Renal cortex interstitium (tissue), 15 donors: ENCODE measurements around the gene SNX8. TPM values are rescaled to one million over a fixed set of nuclear protein-coding genes. Genes with fewer than 3 reads are reported as not detected.

Experiments
- DNase-seq, 11 donors: peaks; one replicate each; pipeline ENCODE4 v3.0.0-alpha.2; 2013; ENCODE audit warnings: low read depth in 9 of 11, low spot score in 4 of 11; ENCODE audit errors: extremely low read depth in 1 of 11
- long read RNA-seq, 16 experiments: transcript quantifications; one replicate each; lab custom pipeline, GENCODE V29; 2026
- polyA plus RNA-seq, 3 donors: library from polyadenylated mRNA; unstranded; fragments of 120-200 nt; gene quantifications; one replicate each; pipeline ENCODE4 v1.2.1, GENCODE V29; 2013; ENCODE audit not compliant: insufficient read length in 3 of 3

Gene SNX8, protein sequence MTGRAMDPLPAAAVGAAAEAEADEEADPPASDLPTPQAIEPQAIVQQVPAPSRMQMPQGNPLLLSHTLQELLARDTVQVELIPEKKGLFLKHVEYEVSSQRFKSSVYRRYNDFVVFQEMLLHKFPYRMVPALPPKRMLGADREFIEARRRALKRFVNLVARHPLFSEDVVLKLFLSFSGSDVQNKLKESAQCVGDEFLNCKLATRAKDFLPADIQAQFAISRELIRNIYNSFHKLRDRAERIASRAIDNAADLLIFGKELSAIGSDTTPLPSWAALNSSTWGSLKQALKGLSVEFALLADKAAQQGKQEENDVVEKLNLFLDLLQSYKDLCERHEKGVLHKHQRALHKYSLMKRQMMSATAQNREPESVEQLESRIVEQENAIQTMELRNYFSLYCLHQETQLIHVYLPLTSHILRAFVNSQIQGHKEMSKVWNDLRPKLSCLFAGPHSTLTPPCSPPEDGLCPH
- polyA plus RNA-seq = 10 to 100 TPM; 34.7 to 40.9 (median 37.3) TPM
- long read RNA-seq, donor 1, full-length matches to known transcripts = 2 of 14 reads
- long read RNA-seq, donor 1, partial matches to known transcripts = 0 of 14 reads
- long read RNA-seq, donor 1, other reads (novel, unspliced or antisense) = 12 of 14 reads
- long read RNA-seq, donor 2, full-length matches to known transcripts = 1 of 53 reads
- long read RNA-seq, donor 2, partial matches to known transcripts = 37 of 53 reads
- long read RNA-seq, donor 2, other reads (novel, unspliced or antisense) = 15 of 53 reads
- long read RNA-seq, donor 3, full-length matches to known transcripts = 8 of 8 reads
- long read RNA-seq, donor 3, partial matches to known transcripts = 0 of 8 reads
- long read RNA-seq, donor 3, other reads (novel, unspliced or antisense) = 0 of 8 reads
- long read RNA-seq, donor 4, full-length matches to known transcripts = 5 of 38 reads
- long read RNA-seq, donor 4, partial matches to known transcripts = 16 of 38 reads
- long read RNA-seq, donor 4, other reads (novel, unspliced or antisense) = 17 of 38 reads
- long read RNA-seq, donor 5 = 0 reads
- long read RNA-seq, donor 6, full-length matches to known transcripts = 6 of 47 reads
- long read RNA-seq, donor 6, partial matches to known transcripts = 33 of 47 reads
- long read RNA-seq, donor 6, other reads (novel, unspliced or antisense) = 8 of 47 reads
- long read RNA-seq, donor 7, full-length matches to known transcripts = 8 of 8 reads
- long read RNA-seq, donor 7, partial matches to known transcripts = 0 of 8 reads
- long read RNA-seq, donor 7, other reads (novel, unspliced or antisense) = 0 of 8 reads
- long read RNA-seq, donor 8 = 0 reads
- long read RNA-seq, donor 9, full-length matches to known transcripts = 5 of 5 reads
- long read RNA-seq, donor 9, partial matches to known transcripts = 0 of 5 reads
- long read RNA-seq, donor 9, other reads (novel, unspliced or antisense) = 0 of 5 reads
- long read RNA-seq, donor 10, full-length matches to known transcripts = 3 of 3 reads
- long read RNA-seq, donor 10, partial matches to known transcripts = 0 of 3 reads
- long read RNA-seq, donor 10, other reads (novel, unspliced or antisense) = 0 of 3 reads
- long read RNA-seq, donor 11, full-length matches to known transcripts = 5 of 25 reads
- long read RNA-seq, donor 11, partial matches to known transcripts = 0 of 25 reads
- long read RNA-seq, donor 11, other reads (novel, unspliced or antisense) = 20 of 25 reads
- long read RNA-seq, donor 12, full-length matches to known transcripts = 4 of 18 reads
- long read RNA-seq, donor 12, partial matches to known transcripts = 14 of 18 reads
- long read RNA-seq, donor 12, other reads (novel, unspliced or antisense) = 0 of 18 reads
- long read RNA-seq, donor 13 = 0 reads
- long read RNA-seq, donor 14, full-length matches to known transcripts = 7 of 7 reads
- long read RNA-seq, donor 14, partial matches to known transcripts = 0 of 7 reads
- long read RNA-seq, donor 14, other reads (novel, unspliced or antisense) = 0 of 7 reads
- long read RNA-seq, donor 15, full-length matches to known transcripts = 5 of 5 reads
- long read RNA-seq, donor 15, partial matches to known transcripts = 0 of 5 reads
- long read RNA-seq, donor 15, other reads (novel, unspliced or antisense) = 0 of 5 reads
- long read RNA-seq, donor 16, full-length matches to known transcripts = 9 of 133 reads
- long read RNA-seq, donor 16, partial matches to known transcripts = 94 of 133 reads
- long read RNA-seq, donor 16, other reads (novel, unspliced or antisense) = 30 of 133 reads

DNA sequence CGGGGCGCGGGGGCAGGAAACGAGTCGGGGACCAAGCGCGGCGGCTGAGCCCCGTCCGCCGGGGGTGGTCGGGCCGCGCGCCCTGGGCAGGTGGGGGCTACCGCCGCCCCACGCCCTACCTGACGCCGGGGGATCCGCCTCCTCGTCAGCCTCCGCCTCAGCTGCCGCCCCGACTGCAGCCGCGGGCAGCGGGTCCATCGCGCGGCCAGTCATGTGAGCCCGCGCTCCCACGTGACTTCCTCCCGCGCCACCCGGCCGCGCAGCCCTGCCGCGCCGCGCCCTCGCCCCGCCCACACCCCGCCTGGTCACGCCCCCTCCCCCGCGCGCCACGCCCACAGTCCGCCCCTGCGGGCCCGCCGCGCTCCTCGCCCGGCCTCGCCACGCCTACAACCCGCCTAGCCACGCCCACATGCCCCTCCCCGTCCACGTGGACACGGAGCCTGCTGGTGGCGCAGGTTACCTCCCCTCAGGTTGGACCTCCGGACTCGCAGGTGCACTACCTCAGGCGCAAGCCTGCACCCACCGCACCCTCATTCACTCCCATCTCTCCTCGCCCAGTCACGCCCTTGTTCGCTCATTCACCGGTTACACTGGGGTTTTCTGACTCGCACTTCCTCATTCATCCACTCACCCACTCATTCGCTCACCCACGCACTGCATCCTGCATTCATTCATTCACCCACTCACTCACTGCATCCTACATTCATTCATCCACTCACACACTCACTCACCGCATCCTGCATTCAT, at the start of gene SNX8:
TSS of gene SNX8 (minus strand) at position 233 of the 747 bp plus-strand sequence. CDS start at position 213, 20 bp downstream.
- DNase-seq = peak; percentile 47 to 80 (median 72)

DNA sequence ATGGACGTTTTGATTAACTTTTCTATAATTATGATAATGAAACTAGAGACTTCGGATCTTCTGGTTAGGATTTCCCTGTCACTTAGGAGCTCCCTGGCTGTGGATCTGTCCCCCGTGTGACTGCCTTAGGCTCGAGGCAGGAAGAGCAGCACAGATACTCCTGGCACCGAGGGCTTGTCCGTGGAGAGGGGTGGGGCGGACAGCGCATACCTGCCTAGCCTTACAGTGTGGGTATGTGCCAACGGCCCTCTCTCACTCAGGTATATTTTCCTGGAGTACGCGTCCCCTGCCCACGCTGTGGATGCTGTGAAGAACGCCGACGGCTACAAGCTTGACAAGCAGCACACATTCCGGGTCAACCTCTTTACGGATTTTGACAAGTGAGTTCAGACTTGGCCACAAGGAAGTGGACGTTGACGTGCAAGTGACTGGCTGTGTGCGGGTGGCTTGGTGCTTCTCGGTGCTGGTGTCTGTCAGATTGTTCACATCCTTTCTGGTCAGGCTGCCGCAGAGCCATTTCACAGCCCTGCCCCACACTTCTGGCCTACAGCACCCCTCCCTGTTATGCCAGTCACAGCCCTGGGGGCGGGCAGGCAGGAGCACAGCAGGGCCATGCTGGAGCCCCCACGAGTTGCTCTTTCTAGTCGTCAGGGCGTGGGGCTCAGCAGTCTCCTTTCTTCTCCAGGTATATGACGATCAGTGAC, 48.3 kb upstream of the SNX8 start:
- DNase-seq = no peak

GRCh38 chr7:2360796-2361195, 46.6 kb upstream of the SNX8 start:
- DNase-seq = no peak

GRCh38 chr7:2359610-2360009, 45.4 kb upstream of the SNX8 start:
- DNase-seq = no peak

GRCh38 chr7:2358968-2359527, 44.8 kb upstream of the SNX8 start:
- DNase-seq = no peak

DNA sequence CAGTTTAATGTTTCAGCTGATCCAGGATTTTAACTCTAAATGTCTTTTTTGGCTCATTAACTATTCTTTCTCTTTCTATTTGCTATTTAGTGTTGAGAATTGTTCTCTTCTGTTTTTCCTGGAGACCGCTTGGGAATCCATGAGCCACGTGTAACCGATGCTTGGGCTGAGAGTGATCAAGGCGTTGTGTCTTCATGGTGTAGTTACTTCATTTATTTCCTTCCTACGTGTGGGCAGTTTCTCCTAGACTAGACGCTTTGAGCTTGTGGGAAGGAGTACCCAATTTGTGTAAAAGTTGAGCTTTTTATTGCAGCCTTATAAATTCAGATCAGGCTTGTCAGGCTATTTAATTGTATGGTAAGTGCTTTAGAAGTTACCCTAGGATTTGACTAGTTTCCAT, 43.3 kb upstream of the SNX8 start:
- no peak for DNase-seq

DNA sequence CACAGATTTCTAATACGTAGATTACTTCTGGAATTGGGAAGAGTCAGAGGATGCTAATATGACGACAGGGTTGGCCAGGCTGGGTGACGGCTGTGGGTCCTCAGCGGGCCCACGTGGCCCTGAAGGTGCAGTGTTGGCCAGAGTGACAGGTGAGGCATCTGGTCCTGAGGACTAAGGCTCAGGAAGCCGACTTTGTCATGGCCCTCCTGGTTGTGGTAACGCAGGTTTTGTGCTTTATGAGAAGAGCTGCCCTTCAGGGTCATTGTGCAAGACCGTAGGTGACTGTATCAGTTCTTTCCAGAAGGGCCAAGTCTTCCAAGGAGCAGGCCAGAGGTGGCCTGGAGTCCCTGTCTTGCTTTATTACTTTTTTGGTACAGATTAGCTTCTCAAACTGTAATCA, 42.9 kb upstream of the SNX8 start:
- DNase-seq = no peak

GRCh38 chr7:2355705-2356008, 41.4 kb upstream of the SNX8 start:
- DNase-seq = no peak

GRCh38 chr7:2354939-2355704, 40.9 kb upstream of the SNX8 start:
- DNase-seq = no peak

DNA sequence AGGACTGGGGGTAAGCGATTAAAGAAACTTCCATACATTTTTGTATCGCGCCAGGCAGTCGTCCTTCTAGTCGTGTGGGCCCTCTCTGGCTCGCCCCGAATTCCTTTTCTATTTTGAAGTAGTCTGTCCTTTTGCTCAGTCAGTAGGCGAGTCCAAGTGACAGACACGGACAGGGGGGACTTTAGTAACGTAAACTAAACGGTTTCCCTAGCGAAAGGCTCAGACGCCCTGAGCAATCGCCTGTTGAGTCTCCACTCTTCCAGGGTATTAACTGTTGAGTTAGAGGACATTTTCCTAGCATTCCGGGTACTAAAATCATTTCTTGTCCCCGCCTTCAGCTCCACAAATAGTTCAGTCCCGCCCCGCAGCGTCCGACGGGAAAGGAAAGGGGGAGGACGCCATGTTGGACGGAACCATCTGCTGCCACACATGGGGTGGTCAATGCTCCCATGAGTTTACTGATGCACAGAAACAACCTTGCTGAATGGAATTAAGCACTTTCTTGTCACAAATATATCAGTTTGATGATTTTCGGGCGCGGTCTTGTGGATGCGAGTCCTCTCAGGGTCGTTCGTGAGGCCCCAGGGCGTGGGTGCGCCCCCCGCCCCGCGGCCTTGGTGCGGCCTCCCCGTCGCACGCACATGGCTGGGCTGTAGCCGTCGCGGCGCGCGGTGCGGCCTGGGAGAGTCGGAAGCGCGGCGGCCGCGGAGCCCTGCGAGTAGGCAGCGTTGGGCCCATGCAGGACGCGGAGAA, 40.1 kb upstream of the SNX8 start, which contains the start of gene EIF3B:
TSS of gene EIF3B (plus strand) at position 642 of the 753 bp plus-strand sequence. CDS start at position 737, 95 bp downstream.
- DNase-seq = peak; percentile 83 to 99 (median 91)

DNA sequence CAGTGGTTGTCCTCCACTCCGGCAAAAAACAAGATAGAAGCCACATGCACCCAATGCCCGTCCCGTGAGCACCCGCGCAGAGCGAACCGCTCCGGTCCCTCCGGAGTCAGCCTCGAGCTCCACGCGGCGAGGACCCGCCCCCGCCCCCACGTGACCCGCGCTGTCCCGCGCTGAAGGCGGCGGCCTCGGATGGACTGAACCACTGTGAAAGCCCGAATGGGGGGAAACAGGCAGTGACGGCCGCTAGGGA, 39.6 kb upstream of the SNX8 start:
- peak in 7 of 11 donors; percentile 73 to 86 (median 77) for DNase-seq

GRCh38 chr7:2353113-2353935, 39.1 kb upstream of the SNX8 start:
- DNase-seq = no peak

DNA sequence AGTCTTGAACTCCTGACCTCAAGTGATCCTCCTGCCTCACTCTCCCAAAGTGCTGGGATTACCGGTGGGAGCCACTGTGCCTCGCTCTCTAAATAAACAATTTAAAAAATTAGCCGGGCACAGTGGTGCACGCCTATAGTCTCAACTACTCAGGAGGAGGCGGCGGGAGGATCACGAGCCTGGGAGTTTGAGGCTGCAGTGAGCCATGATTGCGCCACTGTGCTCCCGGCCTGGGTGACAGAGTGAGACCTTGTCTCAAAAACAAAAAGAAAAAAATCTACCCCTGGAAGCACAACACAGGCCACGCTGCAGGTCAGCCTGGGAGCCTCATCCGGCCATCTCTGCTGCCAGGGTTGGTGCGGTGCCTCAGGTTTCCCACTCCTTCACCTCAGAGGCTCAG, 36.6 kb upstream of the SNX8 start:
- no peak for DNase-seq

- no peak for DNase-seq
Measured at GRCh38 chr7:2350055-2350454, 35.8 kb upstream of the SNX8 start.
